Activated CD8-positive, alpha-beta T cell treated with anti-CD3 and anti-CD28 coated beads for 36 hours (primary cell): ENCODE measurements around the gene NEU4. TPM values are rescaled to one million over a fixed set of nuclear protein-coding genes. Genes with fewer than 3 reads are reported as not detected.

Source experiments
- ATAC-seq: fragments of 200-7000 bp; cut with Tn5 transposase; one replicate; pipeline ENCODE4 v1.10.0; 2021; ENCODE audit warnings: mild to moderate bottlenecking, moderate library complexity
- CTCF ChIA-PET: fragments of 350-600 bp; sonication (Branson Sonifier 250); formaldehyde crosslinking; loops from one replicate; lab custom pipeline; 2021; ENCODE audit warnings: antibody characterized with exemption; lab: Charles Lee
- POLR2A ChIA-PET: fragments of 350-600 bp; sonication (Branson Sonifier 250); formaldehyde crosslinking; loops from one replicate; lab custom pipeline; 2021; ENCODE audit warnings: antibody characterized with exemption; lab: Charles Lee
- DNase-seq: peaks from one replicate; pipeline ENCODE4 v3.0.0-alpha.2; 2020
- H3K27ac Mint-ChIP-seq: one replicate; pipeline ENCODE4 v1.8.0; 2021; ENCODE audit warnings: mild to moderate bottlenecking, mixed read lengths
- H3K27me3 Mint-ChIP-seq: one replicate; pipeline ENCODE4 v1.8.0; 2021; ENCODE audit warnings: mixed read lengths
- H3K36me3 Mint-ChIP-seq: one replicate; pipeline ENCODE4 v1.8.0; 2021; ENCODE audit warnings: low read depth, mixed read lengths
- H3K4me1 Mint-ChIP-seq: one replicate; pipeline ENCODE4 v1.8.0; 2021; ENCODE audit warnings: low read depth, mixed read lengths
- H3K4me3 Mint-ChIP-seq: one replicate; pipeline ENCODE4 v1.8.0; 2021; ENCODE audit warnings: mild to moderate bottlenecking, moderate library complexity, mixed read lengths
- H3K9me3 Mint-ChIP-seq: one replicate; pipeline ENCODE4 v1.8.0; 2021; ENCODE audit warnings: mixed read lengths
- intact Hi-C: fragments of 100-400 bp; cut with micrococcal nuclease; formaldehyde crosslinking; loops from one replicate; pipeline ENCODE4 v1.10.0; 2022
- total RNA-seq, 2 experiments: library from RNA; stranded (reverse); gene quantifications; one replicate each; pipeline ENCODE4 v1.2.3, GENCODE V29; 2021
- TF ChIP-seq, protein P1 (sequence below): fragments of 200-600 bp; IDR thresholded peaks from one replicate; pipeline ENCODE4 v1.8.0; 2022; ENCODE audit warnings: antibody characterized with exemption, mild to moderate bottlenecking

NEU4 gene
- total RNA-seq, 2 experiments from 2014 or later: 0.38 to 0.54 TPM

- intact Hi-C loops: no loop called here
- ATAC-seq (no peak), DNase-seq (no peak)
- POLR2A ChIA-PET: interaction anchor here (1.7 kb wide), 1 partner anchor 8 kb away, joined by 5 read pairs; no protein-coding TSS in a partner anchor
- no peak overlapping the region for H3K4me3 Mint-ChIP-seq
- peaks cover 2% of the 10 kb centered on the region for H3K36me3 Mint-ChIP-seq
- H3K4me1 Mint-ChIP-seq: no peaks in the 10 kb centered on the region
- TF ChIP-seq, protein P1, sequence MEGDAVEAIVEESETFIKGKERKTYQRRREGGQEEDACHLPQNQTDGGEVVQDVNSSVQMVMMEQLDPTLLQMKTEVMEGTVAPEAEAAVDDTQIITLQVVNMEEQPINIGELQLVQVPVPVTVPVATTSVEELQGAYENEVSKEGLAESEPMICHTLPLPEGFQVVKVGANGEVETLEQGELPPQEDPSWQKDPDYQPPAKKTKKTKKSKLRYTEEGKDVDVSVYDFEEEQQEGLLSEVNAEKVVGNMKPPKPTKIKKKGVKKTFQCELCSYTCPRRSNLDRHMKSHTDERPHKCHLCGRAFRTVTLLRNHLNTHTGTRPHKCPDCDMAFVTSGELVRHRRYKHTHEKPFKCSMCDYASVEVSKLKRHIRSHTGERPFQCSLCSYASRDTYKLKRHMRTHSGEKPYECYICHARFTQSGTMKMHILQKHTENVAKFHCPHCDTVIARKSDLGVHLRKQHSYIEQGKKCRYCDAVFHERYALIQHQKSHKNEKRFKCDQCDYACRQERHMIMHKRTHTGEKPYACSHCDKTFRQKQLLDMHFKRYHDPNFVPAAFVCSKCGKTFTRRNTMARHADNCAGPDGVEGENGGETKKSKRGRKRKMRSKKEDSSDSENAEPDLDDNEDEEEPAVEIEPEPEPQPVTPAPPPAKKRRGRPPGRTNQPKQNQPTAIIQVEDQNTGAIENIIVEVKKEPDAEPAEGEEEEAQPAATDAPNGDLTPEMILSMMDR: no peak
- no peak overlapping the region for H3K27ac Mint-ChIP-seq
- CTCF ChIA-PET: interaction anchor here (0.8 kb wide), 1 partner anchor 83 kb away, joined by 3 read pairs; no protein-coding TSS in a partner anchor
- H3K27me3 Mint-ChIP-seq: peaks cover 4% of the 10 kb centered on the region
- H3K9me3 Mint-ChIP-seq: peaks cover 8% of the 10 kb centered on the region
These were observed 13.7 kb upstream of the NEU4 start for GRCh38 chr2:241795021-241795999.

DNA sequence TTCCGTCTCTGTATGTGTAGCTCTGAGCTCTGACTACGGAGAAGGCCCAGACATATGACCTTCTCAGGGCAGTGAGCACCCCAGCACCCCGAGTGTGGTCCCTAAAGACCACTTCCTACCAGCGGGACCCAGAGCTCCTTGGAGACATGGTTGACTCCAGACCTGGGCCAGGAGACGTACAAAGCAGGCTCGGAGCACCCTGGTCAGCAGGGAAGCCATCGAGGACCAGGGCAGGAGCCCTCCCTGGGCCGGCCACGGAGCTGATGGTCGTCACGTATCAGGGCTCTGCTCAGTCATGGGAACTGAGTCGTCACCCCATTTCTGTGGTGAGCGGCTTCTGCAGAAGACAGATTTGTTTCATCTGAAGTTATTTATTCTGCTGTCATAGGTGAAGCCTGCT, 12.8 kb upstream of the NEU4 start:
- intact Hi-C loops: no loop called here

DNA sequence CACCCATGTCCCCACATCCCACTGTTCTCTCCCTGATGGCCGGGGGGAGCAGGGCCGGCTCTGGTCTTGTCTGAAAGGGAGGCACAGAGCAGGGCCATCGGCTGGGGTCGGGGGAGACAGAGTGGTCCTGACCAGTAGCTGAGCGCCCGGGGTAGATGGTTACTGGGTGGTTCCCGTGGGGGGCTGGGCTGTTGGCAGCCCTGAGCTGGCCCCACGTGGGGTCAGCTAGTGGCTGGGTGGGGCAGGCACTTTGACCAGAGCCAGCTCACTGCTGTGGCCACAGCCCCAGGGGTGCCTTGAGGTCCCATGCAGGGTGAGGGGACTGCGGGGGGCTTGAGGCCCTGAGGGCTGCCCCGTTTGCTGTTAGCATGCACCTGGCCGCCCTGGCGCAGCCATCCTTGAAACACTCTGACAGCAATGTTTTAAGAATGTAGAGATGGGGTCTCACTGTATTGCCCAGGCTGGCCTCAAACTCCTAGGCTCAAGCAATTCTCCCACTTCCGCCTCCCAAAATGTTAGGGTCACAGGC, 12.3 kb upstream of the NEU4 start:
- TF ChIP-seq, protein P1: no peak
- H3K27me3 Mint-ChIP-seq: no peaks in the 10 kb centered on the region
- no peak overlapping the region for H3K4me3 Mint-ChIP-seq
- POLR2A ChIA-PET: no interaction called here
- H3K27ac Mint-ChIP-seq: no peak overlapping the region
- no peaks in the 10 kb centered on the region for H3K4me1 Mint-ChIP-seq
- H3K36me3 Mint-ChIP-seq: no peaks in the 10 kb centered on the region
- CTCF ChIA-PET: interaction anchor here (0.8 kb wide), 1 partner anchor 82 kb away, joined by 3 read pairs; no protein-coding TSS in a partner anchor
- no peaks in the 10 kb centered on the region for H3K9me3 Mint-ChIP-seq
- ATAC-seq (no peak), DNase-seq (no peak)
- intact Hi-C loops: no loop called here

More for the DNA sequence above, 12.8 kb upstream of the NEU4 start:
- H3K36me3 Mint-ChIP-seq: no peaks in the 10 kb centered on the region
- H3K4me1 Mint-ChIP-seq: no peaks in the 10 kb centered on the region
- ATAC-seq (no peak), DNase-seq (no peak)
- ChIA-PET POLR2A (no interaction called here), CTCF (interaction anchor here (0.8 kb wide), 1 partner anchor 82 kb away, joined by 3 read pairs; no protein-coding TSS in a partner anchor)
- no peaks in the 10 kb centered on the region for H3K27me3 Mint-ChIP-seq
- no peak overlapping the region for H3K27ac Mint-ChIP-seq
- no peak overlapping the region for H3K4me3 Mint-ChIP-seq
- TF ChIP-seq, protein P1: no peak
- H3K9me3 Mint-ChIP-seq: no peaks in the 10 kb centered on the region

DNA sequence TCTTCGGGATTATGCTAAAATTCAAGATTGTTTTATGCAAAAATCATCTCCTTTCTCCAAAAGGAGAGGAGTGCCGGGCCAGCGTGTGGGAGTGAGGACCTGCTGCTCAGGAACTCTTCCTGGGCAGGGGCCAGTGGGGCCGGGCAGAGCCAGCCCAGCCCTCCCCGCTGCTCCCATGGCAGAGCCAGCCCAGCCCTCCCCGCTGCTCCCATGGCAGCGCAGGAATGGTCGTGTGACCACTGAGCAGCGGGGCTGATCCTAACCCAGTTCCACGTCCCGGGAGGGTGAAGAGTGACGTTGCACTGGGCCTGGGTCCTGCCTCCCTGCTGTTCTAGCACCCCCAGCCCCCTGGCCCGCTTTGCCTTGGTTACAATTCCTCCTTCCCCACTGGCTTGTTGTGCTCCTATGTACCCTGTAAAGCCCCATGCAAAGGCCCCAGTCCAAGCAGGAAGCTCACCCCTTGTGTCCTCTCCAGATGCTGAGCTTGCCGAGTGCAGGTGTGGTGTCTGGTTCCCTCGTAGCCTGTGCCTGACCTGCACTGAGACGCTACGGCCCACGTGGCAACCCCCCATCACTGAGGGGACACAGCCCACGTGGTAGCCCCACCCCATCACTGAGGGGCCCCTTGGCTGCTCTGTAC, 11.4 kb upstream of the NEU4 start:
- H3K4me1 Mint-ChIP-seq: no peaks in the 10 kb centered on the region
- H3K4me3 Mint-ChIP-seq: no peak overlapping the region
- H3K27ac Mint-ChIP-seq: no peak overlapping the region
- H3K27me3 Mint-ChIP-seq: no peaks in the 10 kb centered on the region
- H3K36me3 Mint-ChIP-seq: no peaks in the 10 kb centered on the region
- POLR2A ChIA-PET: no interaction called here
- DNase-seq (no peak), ATAC-seq (no peak)
- CTCF ChIA-PET: no interaction called here
- H3K9me3 Mint-ChIP-seq: no peaks in the 10 kb centered on the region
- TF ChIP-seq, protein P1: no peak
- intact Hi-C loops: no loop called here
